Spleen (tissue), 11 donors: Measurements from ENCODE around the gene PTX4. TPM values are rescaled to one million over a fixed set of nuclear protein-coding genes. Genes with fewer than 3 reads are reported as not detected.
A peak's percentile ranks its signal among the peaks of the same experiment; 100 is the strongest.

Experiments used
- DNase-seq: peaks from one replicate; pipeline ENCODE4 v3.0.0-alpha.2; 2020
- H3K27ac ChIP-seq, 8 donors: fragments of 200-600 bp; sonication (generic) in 7 of 8; 1 replicate in 4 of 8; 2 replicates in 4 of 8; pipeline versions ENCODE4 v1.5.0 to v1.8.0; 2016 to 2021; ENCODE audit warnings: inconsistent platforms in 4 of 8, mild to moderate bottlenecking in 4 of 8, moderate library complexity in 1 of 8
- H3K27me3 ChIP-seq, 7 donors: fragments of 200-600 bp; sonication (generic) in 6 of 7; replicated peaks in 1 of 7; 1 replicate in 4 of 7; 2 replicates in 3 of 7; pipeline versions ENCODE4 v1.5.0 to v1.8.0; 2016 to 2021; ENCODE audit warnings: inconsistent platforms in 3 of 7, mild to moderate bottlenecking in 1 of 7
- H3K36me3 ChIP-seq, 6 donors: fragments of 200-600 bp; sonication (generic) in 5 of 6; 1 replicate in 4 of 6; 2 replicates in 2 of 6; pipeline versions ENCODE4 v1.5.0 to v1.8.0; 2016 to 2021; ENCODE audit warnings: inconsistent platforms in 2 of 6
- H3K4me1 ChIP-seq, 6 donors: fragments of 200-600 bp; sonication (generic) in 5 of 6; 1 replicate in 3 of 6; 2 replicates in 3 of 6; pipeline versions ENCODE4 v1.5.0 to v1.8.0; 2016 to 2021; ENCODE audit warnings: inconsistent platforms in 3 of 6
- H3K4me3 ChIP-seq, 8 donors: fragments of 200-600 bp; sonication (generic) in 7 of 8; 1 replicate in 4 of 8; 2 replicates in 4 of 8; pipeline versions ENCODE4 v1.5.0 to v1.8.0; 2016 to 2021; ENCODE audit warnings: inconsistent platforms in 4 of 8, mild to moderate bottlenecking in 4 of 8, moderate library complexity in 2 of 8
- H3K9me3 ChIP-seq, 8 donors: fragments of 200-600 bp; sonication (generic) in 7 of 8; 1 replicate in 4 of 8; 2 replicates in 4 of 8; pipeline versions ENCODE4 v1.5.0 to v1.8.0; 2016 to 2021; ENCODE audit warnings: inconsistent platforms in 4 of 8
- CTCF ChIP-seq, 11 experiments: fragments of 200-600 bp in 7 of 11; fragments of 450-650 bp in 4 of 11; sonication (generic) in 4 of 11; IDR thresholded peaks in 8 of 11; conservative IDR thresholded peaks in 3 of 11; 1 replicate in 7 of 11; 2 replicates in 4 of 11; pipeline versions ENCODE4 v1.4.0 to v1.8.0; 2016 to 2021; ENCODE audit warnings: antibody characterized with exemption in 11 of 11, inconsistent platforms in 4 of 11, mild to moderate bottlenecking in 1 of 11
- POLR2A ChIP-seq, 3 donors: fragments of 450-650 bp; IDR thresholded peaks; one replicate each; pipeline ENCODE4 v1.5.1; 2017; ENCODE audit warnings: antibody characterized with exemption in 3 of 3, mild to moderate bottlenecking in 1 of 3
- POLR2AphosphoS5 ChIP-seq, 3 donors: sonication (generic); formaldehyde crosslinking; IDR thresholded peaks; one replicate each; pipeline ENCODE4 v1.5.1; 2017; ENCODE audit warnings: antibody characterized with exemption in 3 of 3
- WGBS, 5 donors: extraction: QIAGEN DNeasy Blood & Tissue Kit in 3 of 5; methylation state at CpG; one replicate each; pipeline versions ENCODE4 v1.1.5 to v1.1.7; 2013 to 2018; 5-methylcytosine and 5-hydroxymethylcytosine counted together
- intact Hi-C: fragments of 100-400 bp; cut with DNase I; formaldehyde crosslinking; loops from one replicate; pipeline ENCODE4 v1.15.0; 2023; ENCODE audit warnings: low total_unique reads
- polyA plus RNA-seq, 3 donors: library from polyadenylated mRNA; stranded (reverse); fragments of 200-250 nt; gene quantifications; one replicate each; pipeline ENCODE4 v1.2.1, GENCODE V29; 2013
- total RNA-seq, 7 donors: library from RNA; depleted of rRNA in 3 of 7; stranded (reverse); fragments of >200 nt in 3 of 7; fragmentation: NEBNext Ultra II Directional in 4 of 7; extraction: Animal tissue kit (Norgen Biotek cat#: 25700) in 4 of 7; gene quantifications; one replicate each; pipeline versions ENCODE4 v1.1.0 to v1.2.1, GENCODE V29; 2016 to 2021
- donor health status: healthy with polysubstance abuse.
- donor health status: DM: no; HTN: no; CAD: no; lungs with moderate emphysema.
- donor health status: DM: no; HTN: no; CAD: no.
- donor health status: Bipolar disorder and iron deficiency.
- donor health status: healthy.
- donor health status: DM: no; HTN: no; CAD: no.
- donor health status: DM: yes; HTN: yes; CAD: no.

Gene PTX4
- total and polyA plus RNA-seq, 10 donors, result 0.03 to 0.85 (median 0.44) TPM; not detected in 3

- DNase-seq, result no peak
- Histone ChIP-seq H3K36me3 (peaks cover 0 to 77% (median 40%) of the 10 kb centered on the region in 6 donors), H3K27ac (peak overlapping the region in 2 of 8 donors; percentile 43 to 55), H3K4me3 (no peak overlapping the region), H3K9me3 (peaks cover 0 to 3% (median 0%) of the 10 kb centered on the region in 8 donors), H3K27me3 (no peaks in the 10 kb centered on the region), H3K4me1 (peaks cover 0 to 48% (median 15%) of the 10 kb centered on the region in 6 donors)
- TF ChIP-seq POLR2A (IDR thresholded peaks at IDR 0.05) (no peak), POLR2AphosphoS5 (IDR thresholded peaks at IDR 0.05) (no peak), CTCF (IDR thresholded peaks at IDR 0.05 in 8 of 11, conservative IDR thresholded peaks at IDR 0.05 in 3 of 11) (no peak)
- WGBS, 5 donors, result 83 to 89% (median 88%) methylated on average over 14 to 24 of the region's 24 CpGs
- intact Hi-C loops, result no loop called here
Measured at GRCh38 chr16:1508494-1509187, 19.9 kb upstream of the PTX4 start.

GRCh38 chr16:1506494-1507213, 17.9 kb upstream of the PTX4 start:
- no peaks in the 10 kb centered on the region for H3K27me3 ChIP-seq
- no peak for DNase-seq
- TF ChIP-seq POLR2AphosphoS5 (IDR thresholded peaks at IDR 0.05) (peak in 1 of 3 donors; percentile 38), POLR2A (IDR thresholded peaks at IDR 0.05) (no peak), CTCF (IDR thresholded peaks at IDR 0.05 in 8 of 11, conservative IDR thresholded peaks at IDR 0.05 in 3 of 11) (no peak)
- H3K4me3 ChIP-seq, result no peak overlapping the region
- intact Hi-C loops, result no loop called here
- H3K9me3 ChIP-seq, result no peaks in the 10 kb centered on the region
- no peak overlapping the region for H3K27ac ChIP-seq
- H3K36me3 ChIP-seq, result peaks cover 6 to 97% (median 60%) of the 10 kb centered on the region in 6 donors
- H3K4me1 ChIP-seq, result peaks cover 0 to 30% (median 13%) of the 10 kb centered on the region in 6 donors
- WGBS, 5 donors, result 92 to 96% (median 94%) methylated on average over 17 to 37 of the region's 37 CpGs

GRCh38 chr16:1505912-1506311, 17.2 kb upstream of the PTX4 start:
- TF ChIP-seq CTCF (IDR thresholded peaks at IDR 0.05 in 8 of 11, conservative IDR thresholded peaks at IDR 0.05 in 3 of 11), result no peak
- TF ChIP-seq POLR2AphosphoS5 (IDR thresholded peaks at IDR 0.05), result no peak
- no peak for TF ChIP-seq POLR2A (IDR thresholded peaks at IDR 0.05)
- Histone ChIP-seq H3K27me3 (no peaks in the 10 kb centered on the region), H3K4me3 (no peak overlapping the region), H3K4me1 (peaks cover 0 to 23% (median 13%) of the 10 kb centered on the region in 6 donors), H3K9me3 (no peaks in the 10 kb centered on the region), H3K27ac (no peak overlapping the region), H3K36me3 (peaks cover 6 to 97% (median 67%) of the 10 kb centered on the region in 6 donors)
- DNase-seq, result no peak
- intact Hi-C loops, result no loop called here
- 92 to 98% (median 96%) methylated on average over 9 to 22 of the region's 22 CpGs for WGBS, 5 donors
